Adrenal gland (tissue), 12 donors: ENCODE measurements around the gene PTDSS2. TPM values are rescaled to one million over a fixed set of nuclear protein-coding genes. Genes with fewer than 3 reads are reported as not detected.

ENCODE experiments used
- DNase-seq, 7 donors: peaks; one replicate each; pipeline ENCODE4 v3.0.0-alpha.2; 2019 to 2020
- H3K27ac ChIP-seq, 5 donors: fragments of 200-600 bp; sonication (generic) in 4 of 5; 1 replicate in 3 of 5; 2 replicates in 2 of 5; pipeline versions ENCODE4 v1.5.1 to v1.8.0; 2016 to 2020; ENCODE audit warnings: mild to moderate bottlenecking in 1 of 5
- H3K27me3 ChIP-seq: fragments of 200-600 bp; 2 replicates; pipeline ENCODE4 v1.8.0; 2021
- H3K36me3 ChIP-seq, 2 donors: fragments of 200-600 bp; replicated peaks in 1 of 2; 1 replicate in 1 of 2; 2 replicates in 1 of 2; pipeline versions ENCODE4 v1.5.1 to v1.8.0; 2018 to 2022
- H3K4me1 ChIP-seq, 2 donors: fragments of 200-600 bp; replicated peaks in 1 of 2; 1 replicate in 1 of 2; 2 replicates in 1 of 2; pipeline versions ENCODE4 v1.5.1 to v1.8.0; 2018 to 2021
- H3K4me3 ChIP-seq, 4 donors: fragments of 200-600 bp; sonication (generic) in 3 of 4; one replicate each; pipeline ENCODE4 v1.5.1; 2016 to 2018
- H3K9me3 ChIP-seq, 3 donors: fragments of 200-600 bp; sonication (generic) in 1 of 3; replicated peaks in 1 of 3; 1 replicate in 2 of 3; 2 replicates in 1 of 3; pipeline versions ENCODE4 v1.5.1 to v1.8.0; 2016 to 2021
- CTCF ChIP-seq, 6 experiments: fragments of 450-650 bp in 4 of 6; fragments of 200-600 bp in 2 of 6; sonication (generic) in 1 of 6; IDR thresholded peaks; 1 replicate in 5 of 6; 2 replicates in 1 of 6; pipeline versions ENCODE4 v1.5.1 to v1.8.0; 2016 to 2021; ENCODE audit warnings: antibody characterized with exemption in 6 of 6, mild to moderate bottlenecking in 2 of 6, moderate library complexity in 1 of 6
- POLR2A ChIP-seq, 2 donors: fragments of 450-650 bp; IDR thresholded peaks; one replicate each; pipeline ENCODE4 v1.6.1; 2017; ENCODE audit warnings: antibody characterized with exemption in 2 of 2, mild to moderate bottlenecking in 2 of 2, moderate library complexity in 1 of 2
- WGBS, 4 donors: extraction: QIAGEN DNeasy Blood & Tissue Kit in 2 of 4; methylation state at CpG; one replicate each; pipeline versions ENCODE4 v1.1.5 to v1.1.7; 2013 to 2017; 5-methylcytosine and 5-hydroxymethylcytosine counted together
- intact Hi-C, 2 donors: fragments of 100-400 bp; cut with DNase I; formaldehyde crosslinking; loops; one replicate each; pipeline versions ENCODE4 v1.14.1 to v1.15.0; 2022 to 2023
- polyA plus RNA-seq, 3 donors: library from polyadenylated mRNA; stranded (reverse); fragments of 200-250 nt in 2 of 3; fragments of 350-450 nt in 1 of 3; fragmentation: Illumina TruSeq in 1 of 3; extraction: RNeasy Lipid Tissue Mini Kit (QIAGEN cat#74804) in 1 of 3; gene quantifications; one replicate each; pipeline ENCODE4 v1.2.3, GENCODE V29; 2013 to 2014
- total RNA-seq, 9 donors: library from RNA; depleted of rRNA in 4 of 9; stranded (reverse); fragments of >200 nt in 4 of 9; fragments of 120-200 nt in 1 of 9; fragmentation: NEBNext Ultra II Directional in 1 of 9; extraction: Animal tissue kit (Norgen Biotek cat#: 25700) in 1 of 9; gene quantifications; one replicate each; pipeline versions ENCODE4 v1.1.0 to v1.2.4, GENCODE V29; 2013 to 2023
- donor health status: healthy with polysubstance abuse.
- donor health status: Bipolar disorder and iron deficiency.
- donor health status: DM: yes; HTN: yes; CAD: no.
- donor health status: DM: no; HTN: no; CAD: no.
- donor health status: DM: no; HTN: no; CAD: no.
- donor health status: DM: yes; HTN: yes; CAD: no.

The PTDSS2 gene
- total and polyA plus RNA-seq, 12 donors, result 11.0 to 109 (median 44.7) TPM

DNA sequence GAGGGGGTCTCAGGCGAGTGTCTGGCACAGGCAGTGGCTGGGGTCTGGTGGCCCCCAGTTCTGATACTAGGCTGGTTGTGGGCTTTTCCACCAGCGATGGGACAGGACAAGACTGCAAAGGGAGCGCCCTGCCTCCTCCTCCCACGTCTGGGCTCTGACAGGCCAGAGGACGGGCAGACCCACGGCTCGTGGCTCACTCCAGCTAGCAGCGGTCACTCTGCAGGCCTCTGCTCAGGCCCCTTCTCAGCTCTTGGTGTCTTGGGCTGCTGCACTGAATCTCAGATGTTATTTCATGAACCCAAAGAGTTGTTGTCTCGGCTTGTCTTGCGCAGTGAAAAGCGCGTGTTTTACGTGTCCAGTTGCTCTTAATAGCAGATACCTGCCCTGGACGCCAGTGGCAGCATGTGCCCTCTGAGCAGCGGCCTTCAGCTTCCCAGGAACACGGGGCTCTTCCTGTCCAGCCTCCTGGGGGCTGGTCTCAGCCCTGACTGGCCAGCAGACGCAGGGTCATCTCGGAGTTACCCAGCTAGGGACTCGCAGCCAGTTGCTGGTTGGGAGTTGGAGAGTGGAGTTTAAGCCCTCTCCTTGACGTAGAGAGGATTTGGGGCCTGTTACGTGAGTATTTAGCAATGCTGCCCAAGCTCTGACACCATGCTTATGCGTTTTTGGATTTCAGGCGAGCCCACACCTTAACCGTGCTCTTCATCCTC, 9.6 kb downstream of the PTDSS2 start:
- no peaks in the 10 kb centered on the region for H3K9me3 ChIP-seq
- H3K4me3 ChIP-seq, result no peak overlapping the region
- peak overlapping the region in 2 of 5 donors; percentile 73 to 82 for H3K27ac ChIP-seq
- TF ChIP-seq CTCF (IDR thresholded peaks at IDR 0.05) (no peak), POLR2A (IDR thresholded peaks at IDR 0.05) (no peak)
- WGBS, 4 donors, result 80 to 94% (median 90%) methylated on average over 7 to 24 of the region's 24 CpGs
- H3K27me3 ChIP-seq, result no peaks in the 10 kb centered on the region
- no peak for DNase-seq
- intact Hi-C loops, result loop anchor here in 1 of 2 donors (10.0 kb wide), 1 partner anchor 45 kb away; the partner anchor contains the start of gene RNH1
- H3K4me1 ChIP-seq, result peaks cover 0 to 11% of the 10 kb centered on the region in 2 donors
- peaks cover 0 to 24% of the 10 kb centered on the region in 2 donors for H3K36me3 ChIP-seq

DNA sequence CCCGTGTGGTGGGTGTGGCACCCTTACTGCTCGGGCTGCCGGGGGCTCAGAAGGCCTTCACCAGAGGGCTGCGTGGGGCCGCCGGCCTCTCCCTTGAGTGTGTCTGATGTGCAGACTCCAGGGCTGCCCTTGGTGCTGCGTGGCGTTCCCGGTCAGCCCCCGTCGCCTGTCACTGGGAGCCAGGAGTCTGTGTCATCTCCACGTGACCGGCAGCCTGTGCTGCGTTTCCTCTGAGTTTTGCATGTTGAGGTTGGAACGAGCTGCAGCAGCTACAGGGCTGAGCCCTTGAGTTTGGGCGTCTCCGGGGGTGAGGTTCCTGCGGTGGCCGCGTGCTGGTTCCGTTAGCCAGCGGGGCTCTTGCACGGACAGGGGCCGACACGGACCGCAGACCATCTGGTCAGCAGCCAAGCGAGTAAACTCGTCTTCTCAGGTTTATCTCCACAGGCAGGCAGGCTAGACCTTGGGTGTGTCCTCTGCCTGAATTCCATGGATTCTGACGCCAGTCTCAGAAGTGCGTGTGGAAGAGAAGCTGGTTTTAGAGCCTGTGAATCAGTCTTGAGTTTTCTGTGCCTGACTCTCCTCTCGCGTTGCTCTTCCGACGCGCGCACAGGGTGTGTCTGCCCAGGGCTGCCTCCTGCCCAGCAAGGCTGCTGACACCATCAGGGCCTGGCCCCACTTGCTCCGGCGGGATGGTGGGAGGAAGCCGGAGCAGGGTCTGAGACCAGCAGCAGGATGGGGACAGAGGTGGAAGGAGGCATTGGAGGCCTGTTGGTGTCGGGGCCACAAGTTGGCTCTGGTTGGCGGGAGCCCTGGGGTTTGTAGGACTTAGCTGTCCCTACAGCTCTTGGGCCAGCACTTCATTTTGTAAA, 10.5 kb downstream of the PTDSS2 start:
- Histone ChIP-seq H3K36me3 (peaks cover 0 to 24% of the 10 kb centered on the region in 2 donors), H3K27ac (peak overlapping the region in 4 of 5 donors; percentile 1 to 82 (median 56)), H3K27me3 (no peaks in the 10 kb centered on the region), H3K4me1 (peaks cover 0 to 3% of the 10 kb centered on the region in 2 donors), H3K4me3 (no peak overlapping the region), H3K9me3 (no peaks in the 10 kb centered on the region)
- WGBS, 4 donors, result 78 to 85% (median 82%) methylated on average over 20 to 41 of the region's 41 CpGs
- intact Hi-C loops, result no loop called here
- peak in 4 of 7 donors; percentile 33 to 72 (median 50) for DNase-seq
- TF ChIP-seq CTCF (IDR thresholded peaks at IDR 0.05) (no peak), POLR2A (IDR thresholded peaks at IDR 0.05) (peak in 1 of 2 donors; percentile 41)

GRCh38 chr11:461626-462025, 11.5 kb downstream of the PTDSS2 start:
- no peak for DNase-seq
- TF ChIP-seq POLR2A (IDR thresholded peaks at IDR 0.05), result no peak
- no peak for TF ChIP-seq CTCF (IDR thresholded peaks at IDR 0.05)
- peaks cover 0 to 24% of the 10 kb centered on the region in 2 donors for H3K36me3 ChIP-seq
- H3K27me3 ChIP-seq, result no peaks in the 10 kb centered on the region
- 88 to 94% (median 92%) methylated on average over 3 to 9 of the region's 9 CpGs for WGBS, 4 donors
- no peaks in the 10 kb centered on the region for H3K9me3 ChIP-seq
- H3K4me1 ChIP-seq, result no peaks in the 10 kb centered on the region
- intact Hi-C loops, result no loop called here
- no peak overlapping the region for H3K4me3 ChIP-seq
- H3K27ac ChIP-seq, result peak overlapping the region in 1 of 5 donors; percentile 82
